ENCODE results near the gene SOX10. TPM values are rescaled to one million over a fixed set of nuclear protein-coding genes. Genes with fewer than 3 reads are reported as not detected.
A peak's percentile ranks its signal among the peaks of the same experiment; 100 is the strongest.

The SOX10 gene
- total and polyA plus RNA-seq, 12 donors = 0.11 to 3.8 (median 1.1) TPM

- no peak overlapping the region for H3K27ac ChIP-seq
- no peak for ATAC-seq
- DNase-seq = no peak
- H3K4me1 ChIP-seq = peaks cover 7 to 46% (median 30%) of the 10 kb centered on the region in 9 donors
- no peak overlapping the region for H3K4me3 ChIP-seq
- H3K27me3 ChIP-seq = no peaks in the 10 kb centered on the region
- 83 to 92% methylated on average over 2 of the region's 2 CpGs for WGBS, 2 donors
- peaks cover 0 to 85% (median 40%) of the 10 kb centered on the region in 9 donors for H3K36me3 ChIP-seq
- no peaks in the 10 kb centered on the region for H3K9me3 ChIP-seq
- intact Hi-C loops (cut with DNase I) = loop anchor here in 7 of 10 donors (5.0 to 10.0 kb wide), 4 partner anchors 39 to 116 kb away; no protein-coding TSS in a partner anchor
- TF ChIP-seq, protein P1, sequence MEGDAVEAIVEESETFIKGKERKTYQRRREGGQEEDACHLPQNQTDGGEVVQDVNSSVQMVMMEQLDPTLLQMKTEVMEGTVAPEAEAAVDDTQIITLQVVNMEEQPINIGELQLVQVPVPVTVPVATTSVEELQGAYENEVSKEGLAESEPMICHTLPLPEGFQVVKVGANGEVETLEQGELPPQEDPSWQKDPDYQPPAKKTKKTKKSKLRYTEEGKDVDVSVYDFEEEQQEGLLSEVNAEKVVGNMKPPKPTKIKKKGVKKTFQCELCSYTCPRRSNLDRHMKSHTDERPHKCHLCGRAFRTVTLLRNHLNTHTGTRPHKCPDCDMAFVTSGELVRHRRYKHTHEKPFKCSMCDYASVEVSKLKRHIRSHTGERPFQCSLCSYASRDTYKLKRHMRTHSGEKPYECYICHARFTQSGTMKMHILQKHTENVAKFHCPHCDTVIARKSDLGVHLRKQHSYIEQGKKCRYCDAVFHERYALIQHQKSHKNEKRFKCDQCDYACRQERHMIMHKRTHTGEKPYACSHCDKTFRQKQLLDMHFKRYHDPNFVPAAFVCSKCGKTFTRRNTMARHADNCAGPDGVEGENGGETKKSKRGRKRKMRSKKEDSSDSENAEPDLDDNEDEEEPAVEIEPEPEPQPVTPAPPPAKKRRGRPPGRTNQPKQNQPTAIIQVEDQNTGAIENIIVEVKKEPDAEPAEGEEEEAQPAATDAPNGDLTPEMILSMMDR (IDR thresholded peaks at IDR 0.05) = no peak
Measured at GRCh38 chr22:37930952-37931440, 53.4 kb downstream of the SOX10 start.

GRCh38 chr22:37930270-37930951 lies 53.9 kb downstream of the SOX10 start:
- 83 to 84% methylated on average over 11 of the region's 11 CpGs for WGBS, 2 donors
- ATAC-seq = peak in 1 of 8 donors; percentile 12
- Histone ChIP-seq H3K9me3 (no peaks in the 10 kb centered on the region), H3K36me3 (peaks cover 0 to 85% (median 44%) of the 10 kb centered on the region in 9 donors), H3K27me3 (no peaks in the 10 kb centered on the region), H3K4me3 (no peak overlapping the region), H3K27ac (no peak overlapping the region), H3K4me1 (peaks cover 7 to 46% (median 30%) of the 10 kb centered on the region in 9 donors)
- DNase-seq = no peak
- intact Hi-C loops (cut with DNase I) = loop anchor here in 7 of 10 donors (5.0 to 10.0 kb wide), 4 partner anchors 38 to 116 kb away; no protein-coding TSS in a partner anchor
- TF ChIP-seq, protein P1 (IDR thresholded peaks at IDR 0.05) = peak in 8 of 9 donors; percentile 15 to 46 (median 41)

DNA sequence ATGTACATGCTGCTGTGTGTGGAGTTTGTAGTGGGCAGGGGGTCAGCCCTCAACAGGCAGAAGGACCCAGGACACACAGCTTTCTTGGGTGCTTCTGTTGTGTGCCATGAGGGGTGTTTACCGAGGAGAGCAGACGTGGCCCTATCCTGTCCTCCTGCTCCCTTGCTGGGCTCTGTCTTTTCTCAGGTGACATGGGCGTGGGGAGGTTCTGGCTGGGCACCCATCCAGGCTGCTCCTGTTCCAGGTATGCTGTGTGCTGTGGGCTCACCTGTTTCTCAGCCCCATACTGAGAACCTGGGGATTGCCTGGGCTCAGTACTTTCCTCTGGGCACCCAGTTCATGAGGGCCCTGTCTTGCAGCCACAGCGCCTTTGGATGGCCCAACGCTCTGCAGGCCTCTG lies 55.0 kb downstream of the SOX10 start:
- TF ChIP-seq, protein P1 (IDR thresholded peaks at IDR 0.05) = no peak
- DNase-seq (no peak), ATAC-seq (no peak)
- WGBS, 2 donors = 95 to 97% methylated on average over 5 of the region's 5 CpGs
- Histone ChIP-seq H3K9me3 (no peaks in the 10 kb centered on the region), H3K36me3 (peaks cover 0 to 89% (median 44%) of the 10 kb centered on the region in 9 donors), H3K27me3 (no peaks in the 10 kb centered on the region), H3K4me3 (no peak overlapping the region), H3K4me1 (peaks cover 7 to 38% (median 22%) of the 10 kb centered on the region in 9 donors), H3K27ac (no peak overlapping the region)
- intact Hi-C loops (cut with DNase I) = no loop called here

- 95 to 98% methylated on average over 5 of the region's 5 CpGs for WGBS, 2 donors
- TF ChIP-seq, protein P1 (IDR thresholded peaks at IDR 0.05) = no peak
- Histone ChIP-seq H3K27ac (no peak overlapping the region), H3K27me3 (no peaks in the 10 kb centered on the region), H3K4me3 (no peak overlapping the region), H3K9me3 (no peaks in the 10 kb centered on the region), H3K36me3 (peaks cover 0 to 100% (median 42%) of the 10 kb centered on the region in 9 donors), H3K4me1 (peaks cover 0 to 21% (median 6%) of the 10 kb centered on the region in 9 donors)
- intact Hi-C loops (cut with DNase I) = no loop called here
- DNase-seq = no peak
- ATAC-seq = no peak
Measured at GRCh38 chr22:37927637-37927936, 56.8 kb downstream of the SOX10 start.
